Activated CD8-positive, alpha-beta T cell treated with anti-CD3 and anti-CD28 coated beads for 36 hours (primary cell): ENCODE measurements around the gene ILDR2. TPM values are rescaled to one million over a fixed set of nuclear protein-coding genes. Genes with fewer than 3 reads are reported as not detected.

ENCODE experiments used
- ATAC-seq: fragments of 200-7000 bp; cut with Tn5 transposase; one replicate; pipeline ENCODE4 v1.10.0; 2021; ENCODE audit warnings: mild to moderate bottlenecking, moderate library complexity
- CTCF ChIA-PET: fragments of 350-600 bp; sonication (Branson Sonifier 250); formaldehyde crosslinking; loops from one replicate; lab custom pipeline; 2021; ENCODE audit warnings: antibody characterized with exemption; lab: Charles Lee
- POLR2A ChIA-PET: fragments of 350-600 bp; sonication (Branson Sonifier 250); formaldehyde crosslinking; loops from one replicate; lab custom pipeline; 2021; ENCODE audit warnings: antibody characterized with exemption; lab: Charles Lee
- DNase-seq: peaks from one replicate; pipeline ENCODE4 v3.0.0-alpha.2; 2020
- H3K27ac Mint-ChIP-seq: one replicate; pipeline ENCODE4 v1.8.0; 2021; ENCODE audit warnings: mild to moderate bottlenecking, mixed read lengths
- H3K27me3 Mint-ChIP-seq: one replicate; pipeline ENCODE4 v1.8.0; 2021; ENCODE audit warnings: mixed read lengths
- H3K36me3 Mint-ChIP-seq: one replicate; pipeline ENCODE4 v1.8.0; 2021; ENCODE audit warnings: low read depth, mixed read lengths
- H3K4me1 Mint-ChIP-seq: one replicate; pipeline ENCODE4 v1.8.0; 2021; ENCODE audit warnings: low read depth, mixed read lengths
- H3K4me3 Mint-ChIP-seq: one replicate; pipeline ENCODE4 v1.8.0; 2021; ENCODE audit warnings: mild to moderate bottlenecking, moderate library complexity, mixed read lengths
- H3K9me3 Mint-ChIP-seq: one replicate; pipeline ENCODE4 v1.8.0; 2021; ENCODE audit warnings: mixed read lengths
- intact Hi-C: fragments of 100-400 bp; cut with micrococcal nuclease; formaldehyde crosslinking; loops from one replicate; pipeline ENCODE4 v1.10.0; 2022
- total RNA-seq, 2 experiments: library from RNA; stranded (reverse); gene quantifications; one replicate each; pipeline ENCODE4 v1.2.3, GENCODE V29; 2021
- TF ChIP-seq, protein P1 (sequence below): fragments of 200-600 bp; IDR thresholded peaks from one replicate; pipeline ENCODE4 v1.8.0; 2022; ENCODE audit warnings: antibody characterized with exemption, mild to moderate bottlenecking

ILDR2 gene
- total RNA-seq, 2 experiments from 2014 or later: 14.3 to 15.1 TPM

GRCh38 chr1:166918956-166919316 is 56.4 kb downstream of the ILDR2 start:
- Mint-ChIP-seq H3K4me1 (peaks cover 2% of the 10 kb centered on the region), H3K27ac (no peak overlapping the region), H3K4me3 (no peak overlapping the region), H3K9me3 (no peaks in the 10 kb centered on the region), H3K27me3 (peaks cover 36% of the 10 kb centered on the region), H3K36me3 (peaks cover 7% of the 10 kb centered on the region)
- DNase-seq (no peak), ATAC-seq (no peak)
- TF ChIP-seq, protein P1, sequence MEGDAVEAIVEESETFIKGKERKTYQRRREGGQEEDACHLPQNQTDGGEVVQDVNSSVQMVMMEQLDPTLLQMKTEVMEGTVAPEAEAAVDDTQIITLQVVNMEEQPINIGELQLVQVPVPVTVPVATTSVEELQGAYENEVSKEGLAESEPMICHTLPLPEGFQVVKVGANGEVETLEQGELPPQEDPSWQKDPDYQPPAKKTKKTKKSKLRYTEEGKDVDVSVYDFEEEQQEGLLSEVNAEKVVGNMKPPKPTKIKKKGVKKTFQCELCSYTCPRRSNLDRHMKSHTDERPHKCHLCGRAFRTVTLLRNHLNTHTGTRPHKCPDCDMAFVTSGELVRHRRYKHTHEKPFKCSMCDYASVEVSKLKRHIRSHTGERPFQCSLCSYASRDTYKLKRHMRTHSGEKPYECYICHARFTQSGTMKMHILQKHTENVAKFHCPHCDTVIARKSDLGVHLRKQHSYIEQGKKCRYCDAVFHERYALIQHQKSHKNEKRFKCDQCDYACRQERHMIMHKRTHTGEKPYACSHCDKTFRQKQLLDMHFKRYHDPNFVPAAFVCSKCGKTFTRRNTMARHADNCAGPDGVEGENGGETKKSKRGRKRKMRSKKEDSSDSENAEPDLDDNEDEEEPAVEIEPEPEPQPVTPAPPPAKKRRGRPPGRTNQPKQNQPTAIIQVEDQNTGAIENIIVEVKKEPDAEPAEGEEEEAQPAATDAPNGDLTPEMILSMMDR: no peak
- ChIA-PET CTCF (interaction anchor here (1.8 to 24.9 kb wide), 2 partner anchors 8 to 139 kb away, joined by 8 to 863 read pairs; no protein-coding TSS in a partner anchor), POLR2A (no interaction called here)
- intact Hi-C loops: no loop called here

DNA sequence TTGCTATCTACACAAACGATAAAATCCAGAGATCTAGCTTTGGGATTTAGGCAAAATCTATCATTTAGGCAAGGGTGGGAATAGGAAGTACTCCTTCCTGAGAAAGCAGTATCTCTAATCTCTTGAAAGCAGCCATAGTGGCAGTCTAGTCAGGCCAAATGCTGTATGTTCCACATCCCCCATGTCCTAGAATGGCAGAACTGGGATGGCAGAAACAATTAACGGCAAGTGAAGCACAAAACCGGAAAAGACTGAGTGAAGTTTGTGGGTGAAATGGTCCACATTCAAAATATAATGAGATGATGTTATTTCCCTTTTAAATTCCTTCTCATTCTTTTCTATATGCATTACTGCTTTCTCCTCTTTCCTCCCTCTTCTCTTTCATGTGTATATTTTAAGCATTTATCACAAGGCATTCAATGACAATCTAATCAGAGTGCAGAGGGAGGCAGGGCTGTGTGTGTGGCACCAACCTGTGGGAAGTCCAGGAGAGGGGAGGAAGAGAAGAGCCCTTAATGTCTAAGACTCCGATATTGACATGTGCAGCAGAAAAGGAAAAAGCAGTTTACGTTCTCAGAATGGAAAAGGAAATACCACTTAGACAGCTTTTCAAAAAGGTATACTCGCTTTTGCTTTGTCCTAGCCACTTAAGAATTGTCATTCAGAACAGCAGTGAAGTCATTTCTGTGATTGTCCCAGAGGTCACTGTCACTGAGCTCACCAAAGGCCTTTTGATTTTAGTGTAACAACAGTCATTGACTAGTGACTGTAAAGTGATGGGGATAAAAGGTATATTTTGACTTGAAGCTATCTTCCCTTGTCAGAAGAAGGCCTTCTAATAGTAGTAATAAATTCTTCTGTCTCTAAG is 57.0 kb downstream of the ILDR2 start:
- DNase-seq (no peak), ATAC-seq (no peak)
- Mint-ChIP-seq H3K9me3 (no peaks in the 10 kb centered on the region), H3K4me1 (peaks cover 2% of the 10 kb centered on the region), H3K27me3 (peaks cover 37% of the 10 kb centered on the region), H3K4me3 (no peak overlapping the region), H3K27ac (no peak overlapping the region), H3K36me3 (peaks cover 7% of the 10 kb centered on the region)
- TF ChIP-seq, protein P1: no peak
- intact Hi-C loops: no loop called here
- ChIA-PET POLR2A (no interaction called here), CTCF (interaction anchor here (1.8 to 24.9 kb wide), 2 partner anchors 8 to 140 kb away, joined by 8 to 863 read pairs; no protein-coding TSS in a partner anchor)

DNA sequence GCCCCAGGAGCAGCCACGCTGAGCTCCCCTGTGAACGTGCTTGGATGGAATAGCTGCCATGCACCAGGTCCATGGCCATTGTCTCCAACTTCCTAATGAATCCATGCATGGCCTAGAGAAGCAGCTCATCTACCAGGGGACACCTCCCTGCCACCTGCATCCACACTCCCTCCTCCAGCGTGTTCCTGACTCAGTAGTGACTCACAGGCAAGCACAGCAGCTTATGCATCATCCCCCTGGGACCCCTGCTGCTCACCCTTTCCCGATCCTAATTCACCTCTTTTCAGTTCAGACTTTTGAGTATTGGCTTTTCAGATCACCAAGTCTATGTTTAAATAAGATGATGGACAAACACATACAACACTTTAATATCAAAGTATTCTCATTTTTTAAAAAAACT is 59.4 kb downstream of the ILDR2 start:
- TF ChIP-seq, protein P1: no peak
- H3K27ac Mint-ChIP-seq: no peak overlapping the region
- intact Hi-C loops: no loop called here

GRCh38 chr1:166915042-166915441 is 60.3 kb downstream of the ILDR2 start:
- CTCF ChIA-PET: interaction anchor here (0.6 to 24.9 kb wide), 2 partner anchors 8 to 143 kb away, joined by 3 to 863 read pairs; no protein-coding TSS in a partner anchor
- Mint-ChIP-seq H3K4me3 (no peak overlapping the region), H3K4me1 (peaks cover 8% of the 10 kb centered on the region), H3K27ac (no peak overlapping the region), H3K36me3 (peaks cover 4% of the 10 kb centered on the region), H3K27me3 (peaks cover 18% of the 10 kb centered on the region), H3K9me3 (peaks cover 3% of the 10 kb centered on the region)
- ATAC-seq (no peak), DNase-seq (no peak)
- POLR2A ChIA-PET: no interaction called here
- intact Hi-C loops: no loop called here
- TF ChIP-seq, protein P1: no peak

More for the DNA sequence above, 59.4 kb downstream of the ILDR2 start:
- no peak for DNase-seq
- no peak overlapping the region for H3K4me3 Mint-ChIP-seq
- H3K27me3 Mint-ChIP-seq: peaks cover 23% of the 10 kb centered on the region
- peaks cover 4% of the 10 kb centered on the region for H3K36me3 Mint-ChIP-seq
- ATAC-seq: no peak
- ChIA-PET CTCF (interaction anchor here (24.9 kb wide), 1 partner anchor 142 kb away, joined by 863 read pairs; no protein-coding TSS in a partner anchor), POLR2A (interaction anchor here (0.6 kb wide), 1 partner anchor 28 kb away, joined by 3 read pairs; no protein-coding TSS in a partner anchor)
- peaks cover 3% of the 10 kb centered on the region for H3K9me3 Mint-ChIP-seq
- H3K4me1 Mint-ChIP-seq: peaks cover 4% of the 10 kb centered on the region

DNA sequence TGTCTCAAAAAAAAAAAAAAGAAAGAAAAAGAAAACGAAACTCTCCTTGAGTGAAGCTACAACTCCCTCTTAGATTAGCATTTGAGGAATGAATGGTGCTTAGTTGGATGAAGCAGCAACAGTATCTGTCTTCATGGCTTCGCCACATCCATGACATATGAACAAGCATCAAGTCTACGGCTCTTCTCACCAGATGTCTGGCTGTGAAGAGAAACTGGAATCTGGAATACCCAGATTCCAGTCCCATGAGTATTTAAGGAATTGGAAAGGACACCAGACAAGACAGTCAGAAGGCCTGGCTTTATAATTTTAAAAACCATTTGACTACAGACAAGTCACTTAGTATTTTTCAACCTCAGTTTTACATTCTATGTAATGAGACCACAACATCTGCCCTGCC is 61.2 kb downstream of the ILDR2 start:
- TF ChIP-seq, protein P1: no peak
- Mint-ChIP-seq H3K27ac (no peak overlapping the region), H3K9me3 (peaks cover 3% of the 10 kb centered on the region), H3K4me3 (no peak overlapping the region), H3K36me3 (peaks cover 4% of the 10 kb centered on the region), H3K4me1 (peaks cover 8% of the 10 kb centered on the region), H3K27me3 (peaks cover 9% of the 10 kb centered on the region)
- ChIA-PET CTCF (interaction anchor here (24.9 kb wide), 1 partner anchor 144 kb away, joined by 863 read pairs; no protein-coding TSS in a partner anchor), POLR2A (no interaction called here)
- ATAC-seq: no peak
- no peak for DNase-seq
- intact Hi-C loops: loop anchor here (5.0 kb wide), 1 partner anchor 63 kb away; the partner anchor contains the start of gene ILDR2
